Body of pancreas (tissue), 4 donors: ENCODE results near the gene TBC1D10A. TPM values are rescaled to one million over a fixed set of nuclear protein-coding genes. Genes with fewer than 3 reads are reported as not detected.
A peak's percentile ranks its signal among the peaks of the same experiment; 100 is the strongest.

Experiments
- ATAC-seq: fragments of 150-250 bp; one replicate; pipeline ENCODE4 v1.9.1; 2016
- DNase-seq, 4 donors: peaks; one replicate each; pipeline ENCODE4 v3.0.0-alpha.2; 2019
- H3K27ac ChIP-seq, 4 donors: fragments of 200-600 bp; sonication (generic); 1 replicate in 3 of 4; 2 replicates in 1 of 4; pipeline versions ENCODE4 v1.5.1 to v1.6.1; 2016 to 2019; ENCODE audit warnings: mild to moderate bottlenecking in 1 of 4, mixed read lengths in 1 of 4, moderate library complexity in 1 of 4
- H3K27me3 ChIP-seq, 2 donors: fragments of 200-600 bp; sonication (generic); one replicate each; pipeline ENCODE4 v1.6.0; 2016; ENCODE audit warnings: mild to moderate bottlenecking in 1 of 2
- H3K36me3 ChIP-seq, 2 donors: fragments of 200-600 bp; sonication (generic); replicated peaks in 1 of 2; 2 replicates each; pipeline ENCODE4 v1.5.1; 2016; ENCODE audit warnings: low read depth in 2 of 2; ENCODE audit not compliant: insufficient read depth in 1 of 2
- H3K4me1 ChIP-seq: fragments of 200-600 bp; sonication (generic); one replicate; pipeline ENCODE4 v1.6.0; 2016
- H3K4me3 ChIP-seq, 2 donors: fragments of 200-600 bp; sonication (generic); 1 replicate in 1 of 2; 2 replicates in 1 of 2; pipeline ENCODE4 v1.5.1; 2016 to 2019
- H3K9me3 ChIP-seq, 3 donors: fragments of 200-600 bp; sonication (generic); 1 replicate in 2 of 3; 2 replicates in 1 of 3; pipeline ENCODE4 v1.5.1; 2016
- CTCF ChIP-seq, 7 experiments: fragments of 450-650 bp in 4 of 7; fragments of 200-600 bp in 3 of 7; sonication (generic) in 3 of 7; IDR thresholded peaks; one replicate each; pipeline ENCODE4 v1.5.1; 2016 to 2019; ENCODE audit warnings: antibody characterized with exemption in 7 of 7
- POLR2A ChIP-seq, 3 donors: fragments of 450-650 bp; IDR thresholded peaks; one replicate each; pipeline ENCODE4 v1.6.1; 2016; ENCODE audit warnings: antibody characterized with exemption in 3 of 3, mild to moderate bottlenecking in 2 of 3
- WGBS, 2 donors: methylation state at CpG; one replicate each; pipeline ENCODE4 v1.1.5; 2017; 5-methylcytosine and 5-hydroxymethylcytosine counted together
- intact Hi-C: fragments of 100-400 bp; cut with DNase I; formaldehyde crosslinking; loops from one replicate; pipeline ENCODE4 v1.15.1; 2023
- total RNA-seq, 2 donors: library from RNA; depleted of rRNA; stranded (reverse); fragments of >200 nt; gene quantifications; one replicate each; pipeline ENCODE4 v1.1.0, GENCODE V29; 2016

The TBC1D10A gene
- total RNA-seq, 2 donors from 2014 or later = 4.3 to 15.0 TPM

GRCh38 chr22:30305906-30306626 is 20.7 kb downstream of the TBC1D10A start:
- intact Hi-C loops = no loop called here
- ATAC-seq (no peak), DNase-seq (no peak)
- 42 to 53% methylated on average over 2 to 3 of the region's 3 CpGs for WGBS, 2 donors
- H3K4me3 ChIP-seq = no peak overlapping the region
- H3K4me1 ChIP-seq = peaks cover 90% of the 10 kb centered on the region
- H3K9me3 ChIP-seq = no peaks in the 10 kb centered on the region
- TF ChIP-seq POLR2A (IDR thresholded peaks at IDR 0.05) (peak in 2 of 3 donors; percentile 2 to 6), CTCF (IDR thresholded peaks at IDR 0.05) (no peak)
- H3K27me3 ChIP-seq = no peaks in the 10 kb centered on the region
- H3K36me3 ChIP-seq = no peaks in the 10 kb centered on the region
- peak overlapping the region in 3 of 4 donors; percentile 67 to 79 (median 68) for H3K27ac ChIP-seq

- peak in 3 of 4 donors; percentile 48 to 69 (median 51) for DNase-seq
- Histone ChIP-seq H3K27me3 (no peaks in the 10 kb centered on the region), H3K4me3 (no peak overlapping the region), H3K4me1 (peaks cover 85% of the 10 kb centered on the region), H3K36me3 (no peaks in the 10 kb centered on the region), H3K9me3 (no peaks in the 10 kb centered on the region), H3K27ac (peak overlapping the region; percentile 20 to 79 (median 68))
- WGBS, 2 donors = 42% methylated on average over 4 of the region's 4 CpGs
- no peak for TF ChIP-seq CTCF (IDR thresholded peaks at IDR 0.05)
- TF ChIP-seq POLR2A (IDR thresholded peaks at IDR 0.05) = peak in 2 of 3 donors; percentile 20 to 49
- ATAC-seq = no peak
- intact Hi-C loops = no loop called here
These were observed 21.2 kb downstream of the TBC1D10A start for GRCh38 chr22:30305519-30305905.

- intact Hi-C loops = no loop called here
- WGBS, 2 donors = 55 to 59% methylated on average over 7 of the region's 7 CpGs
- H3K4me3 ChIP-seq = no peak overlapping the region
These were observed 22.1 kb downstream of the TBC1D10A start for GRCh38 chr22:30304495-30305244.

GRCh38 chr22:30302810-30303138 is 24.0 kb downstream of the TBC1D10A start:
- Histone ChIP-seq H3K4me3 (no peak overlapping the region), H3K36me3 (no peaks in the 10 kb centered on the region), H3K9me3 (no peaks in the 10 kb centered on the region), H3K27ac (peak overlapping the region; percentile 13 to 79 (median 68)), H3K4me1 (peaks cover 67% of the 10 kb centered on the region), H3K27me3 (no peaks in the 10 kb centered on the region)
- 73 to 76% methylated on average over 5 of the region's 5 CpGs for WGBS, 2 donors
- ATAC-seq (no peak), DNase-seq (no peak)
- no peak for TF ChIP-seq POLR2A (IDR thresholded peaks at IDR 0.05)
- TF ChIP-seq CTCF (IDR thresholded peaks at IDR 0.05) = no peak
- intact Hi-C loops = no loop called here

More at GRCh38 chr22:30304495-30305244, 22.1 kb downstream of the TBC1D10A start:
- H3K27ac ChIP-seq = peak overlapping the region; percentile 20 to 79 (median 68)
- H3K27me3 ChIP-seq = no peaks in the 10 kb centered on the region
- peak in 3 of 4 donors; percentile 27 to 55 (median 49) for DNase-seq
- peak; percentile 63 for ATAC-seq
- H3K4me1 ChIP-seq = peaks cover 77% of the 10 kb centered on the region
- TF ChIP-seq CTCF (IDR thresholded peaks at IDR 0.05) (no peak), POLR2A (IDR thresholded peaks at IDR 0.05) (no peak)
- no peaks in the 10 kb centered on the region for H3K9me3 ChIP-seq
- no peaks in the 10 kb centered on the region for H3K36me3 ChIP-seq
